Liver (tissue), 9 donors: Measurements from ENCODE around the gene SYNC. TPM values are rescaled to one million over a fixed set of nuclear protein-coding genes. Genes with fewer than 3 reads are reported as not detected.

Source experiments
- DNase-seq: peaks from one replicate; pipeline ENCODE4 v3.0.0-alpha.2; 2017; ENCODE audit warnings: low spot score
- H3K27ac ChIP-seq, 2 donors: one replicate each; pipeline ENCODE4 v1.7.0; 2013; ENCODE audit warnings: inconsistent platforms in 2 of 2, low read length in 2 of 2, control low read depth in 1 of 2, low read depth in 1 of 2, mild to moderate bottlenecking in 1 of 2
- H3K27me3 ChIP-seq, 4 donors: one replicate each; pipeline versions ENCODE4 v1.6.1 to v1.7.0; 2013; ENCODE audit warnings: low read length in 3 of 4, inconsistent platforms in 1 of 4, mild to moderate bottlenecking in 1 of 4, moderate library complexity in 1 of 4; ENCODE audit not compliant: control insufficient read depth in 4 of 4, insufficient read depth in 4 of 4
- H3K36me3 ChIP-seq, 4 donors: one replicate each; pipeline versions ENCODE4 v1.6.1 to v1.7.0; 2013; ENCODE audit warnings: low read length in 3 of 4, mild to moderate bottlenecking in 3 of 4, low read depth in 1 of 4, moderate library complexity in 1 of 4; ENCODE audit not compliant: control insufficient read depth in 4 of 4, insufficient read depth in 3 of 4
- H3K4me1 ChIP-seq, 4 donors: one replicate each; pipeline versions ENCODE4 v1.6.1 to v1.7.0; 2013; ENCODE audit warnings: low read length in 3 of 4, mild to moderate bottlenecking in 3 of 4, moderate library complexity in 1 of 4; ENCODE audit not compliant: control insufficient read depth in 4 of 4, insufficient read depth in 4 of 4
- H3K4me3 ChIP-seq, 3 donors: one replicate each; pipeline versions ENCODE4 v1.6.1 to v1.7.0; 2013; ENCODE audit warnings: low read length in 3 of 3, control low read depth in 1 of 3, low read depth in 1 of 3, mild to moderate bottlenecking in 1 of 3
- H3K9ac ChIP-seq, 2 donors: one replicate each; pipeline ENCODE4 v1.7.0; 2013; ENCODE audit warnings: low read length in 2 of 2, mild to moderate bottlenecking in 2 of 2, moderate library complexity in 2 of 2, control low read depth in 1 of 2, low read depth in 1 of 2
- H3K9me3 ChIP-seq, 4 donors: one replicate each; pipeline versions ENCODE4 v1.6.1 to v1.7.0; 2013; ENCODE audit warnings: low read length in 3 of 4; ENCODE audit not compliant: control insufficient read depth in 4 of 4
- ATF3 ChIP-seq: IDR thresholded peaks from 2 replicates; pipeline ENCODE4 v1.6.1; 2016; ENCODE audit warnings: antibody characterized with exemption
- CTCF ChIP-seq: fragments of 150-350 bp; IDR thresholded peaks from 2 replicates; pipeline ENCODE4 v1.5.1; 2017; ENCODE audit warnings: improper control_type of control experiment, low read depth, low read length; ENCODE audit not compliant: missing input control
- EGR1 ChIP-seq, 2 donors: IDR thresholded peaks; 2 replicates each; pipeline ENCODE4 v1.6.1; 2016 to 2018; ENCODE audit warnings: antibody characterized with exemption in 2 of 2, low read depth in 2 of 2
- FOXA1 ChIP-seq: IDR thresholded peaks from 2 replicates; pipeline ENCODE4 v1.6.1; 2016; ENCODE audit warnings: antibody characterized with exemption
- FOXA2 ChIP-seq: IDR thresholded peaks from 2 replicates; pipeline ENCODE4 v1.6.1; 2016; ENCODE audit warnings: antibody characterized with exemption
- GABPA ChIP-seq, 2 donors: IDR thresholded peaks in 1 of 2; conservative IDR thresholded peaks in 1 of 2; 2 replicates each; pipeline ENCODE4 v1.6.1; 2016; ENCODE audit warnings: antibody characterized with exemption in 2 of 2, mild to moderate bottlenecking in 1 of 2, moderate library complexity in 1 of 2
- HNF4A ChIP-seq, 2 donors: conservative IDR thresholded peaks; 2 replicates each; pipeline ENCODE4 v1.6.1; 2016; ENCODE audit warnings: antibody characterized with exemption in 2 of 2, mild to moderate bottlenecking in 2 of 2
- HNF4G ChIP-seq: IDR thresholded peaks from 2 replicates; pipeline ENCODE4 v1.6.1; 2016; ENCODE audit warnings: antibody characterized with exemption
- JUND ChIP-seq, 2 donors: IDR thresholded peaks; 2 replicates each; pipeline ENCODE4 v1.6.1; 2016; ENCODE audit warnings: antibody characterized with exemption in 2 of 2
- MAX ChIP-seq: IDR thresholded peaks from 2 replicates; pipeline ENCODE4 v1.6.1; 2016; ENCODE audit warnings: antibody characterized with exemption
- NR2F2 ChIP-seq: IDR thresholded peaks from 2 replicates; pipeline ENCODE4 v1.6.1; 2016; ENCODE audit warnings: antibody characterized with exemption
- RAD21 ChIP-seq, 2 donors: IDR thresholded peaks; 2 replicates each; pipeline ENCODE4 v1.6.1; 2016; ENCODE audit warnings: antibody characterized with exemption in 2 of 2, mild to moderate bottlenecking in 2 of 2
- REST ChIP-seq: IDR thresholded peaks from 2 replicates; pipeline ENCODE4 v1.6.1; 2016; ENCODE audit warnings: antibody characterized with exemption, mild to moderate bottlenecking
- RXRA ChIP-seq, 2 donors: IDR thresholded peaks; 2 replicates each; pipeline ENCODE4 v1.6.1; 2017 to 2018; ENCODE audit warnings: antibody characterized with exemption in 2 of 2, mild to moderate bottlenecking in 1 of 2
- SP1 ChIP-seq: IDR thresholded peaks from 2 replicates; pipeline ENCODE4 v1.6.1; 2018; ENCODE audit warnings: antibody characterized with exemption, mild to moderate bottlenecking
- TAF1 ChIP-seq: conservative IDR thresholded peaks from 2 replicates; pipeline ENCODE4 v1.6.1; 2016; ENCODE audit warnings: antibody characterized with exemption, mild to moderate bottlenecking
- YY1 ChIP-seq: IDR thresholded peaks from 2 replicates; pipeline ENCODE4 v1.6.1; 2016; ENCODE audit warnings: antibody characterized with exemption, mild to moderate bottlenecking
- ZBTB33 ChIP-seq: IDR thresholded peaks from 2 replicates; pipeline ENCODE4 v1.6.1; 2016; ENCODE audit warnings: antibody characterized with exemption
- WGBS: extraction: QIAGEN DNeasy Blood & Tissue Kit; methylation state at CpG from one replicate; pipeline ENCODE4 v1.1.7; 2013; 5-methylcytosine and 5-hydroxymethylcytosine counted together
- polyA plus RNA-seq, 2 donors: library from polyadenylated mRNA; stranded (reverse) in 1 of 2; unstranded in 1 of 2; fragments of 200-250 nt in 1 of 2; fragments of >200 nt in 1 of 2; fragmentation: Nextera tagmentation in 1 of 2; extraction: Ambion mirVana in 1 of 2; gene quantifications; one replicate each; pipeline versions ENCODE4 v1.2.1 to v1.2.3, GENCODE V29; 2013 to 2015
- total RNA-seq, 2 donors: library from RNA; depleted of rRNA; stranded (reverse); fragments of >200 nt; gene quantifications; one replicate each; pipeline ENCODE4 v1.2.3, GENCODE V29; 2014
- donor health status: healthy.
- donor health status: healthy.
- donor health status: healthy.
- donor health status: healthy.
- donor health status: healthy.

Gene SYNC
- total and polyA plus RNA-seq, 4 donors = 0.23 to 1.5 (median 0.31) TPM

- H3K4me3 ChIP-seq = no peak overlapping the region
- no peak overlapping the region for H3K9ac ChIP-seq
- H3K27ac ChIP-seq = no peak overlapping the region
- DNase-seq = no peak
- WGBS = 97% methylated on average over 1 of the region's 1 CpG
- no peaks in the 10 kb centered on the region for H3K9me3 ChIP-seq
- TF ChIP-seq SP1 = no peak
- peak in 1 of 2 donors; percentile 9 for TF ChIP-seq HNF4A (conservative IDR thresholded peaks at IDR 0.05)
- no peaks in the 10 kb centered on the region for H3K36me3 ChIP-seq
- H3K27me3 ChIP-seq = no peaks in the 10 kb centered on the region
- peaks cover 2 to 8% (median 4%) of the 10 kb centered on the region in 4 donors for H3K4me1 ChIP-seq
Measured at GRCh38 chr1:32718527-32718926, 16.0 kb upstream of the SYNC start.

- H3K9ac ChIP-seq = no peak overlapping the region
Measured at GRCh38 chr1:32718036-32718435, 15.5 kb upstream of the SYNC start.

More at GRCh38 chr1:32718036-32718435, 15.5 kb upstream of the SYNC start:
- no peak for TF ChIP-seq ZBTB33
- TF ChIP-seq TAF1 = no peak
- TF ChIP-seq SP1 = no peak
- no peak for TF ChIP-seq CTCF
- no peak for TF ChIP-seq RXRA (IDR thresholded peaks at IDR 0.05)
- no peak for TF ChIP-seq FOXA2
- TF ChIP-seq HNF4G = no peak
- TF ChIP-seq EGR1 (IDR thresholded peaks at IDR 0.05; ENCODE audit: low read depth in 2 of 2) = no peak
- no peak for TF ChIP-seq MAX
- TF ChIP-seq FOXA1 = no peak
- no peak for TF ChIP-seq REST
- no peak for TF ChIP-seq NR2F2
- TF ChIP-seq HNF4A (conservative IDR thresholded peaks at IDR 0.05) = no peak
- TF ChIP-seq ATF3 = no peak
- TF ChIP-seq GABPA (IDR thresholded peaks at IDR 0.05 in 1 of 2, conservative IDR thresholded peaks at IDR 0.05 in 1 of 2) = no peak
- TF ChIP-seq RAD21 (IDR thresholded peaks at IDR 0.05) = no peak
- no peak for TF ChIP-seq YY1
- no peak for TF ChIP-seq JUND (IDR thresholded peaks at IDR 0.05)
- WGBS = 76% methylated on average over 2 of the region's 2 CpGs
- no peaks in the 10 kb centered on the region for H3K9me3 ChIP-seq
- H3K27ac ChIP-seq = no peak overlapping the region
- H3K27me3 ChIP-seq = no peaks in the 10 kb centered on the region
- H3K36me3 ChIP-seq = no peaks in the 10 kb centered on the region
- no peak overlapping the region for H3K4me3 ChIP-seq
- no peak for DNase-seq
- H3K4me1 ChIP-seq = peaks cover 2 to 8% (median 4%) of the 10 kb centered on the region in 4 donors
